GM19023 (cell line): ENCODE measurements around the gene C11orf21.
"Not testable (repeated sequence)": the region's sequence is repeated elsewhere in the genome, so short reads cannot be mapped to it uniquely, and the experiment has no call there.

Source experiments
- ATAC-seq: cut with Tn5 transposase; IDR thresholded peaks from one replicate; pipeline ENCODE4 v1.9.1; 2021; ENCODE audit warnings: mild to moderate bottlenecking, moderate library complexity; ENCODE audit not compliant: unreplicated experiment

The C11orf21 gene

DNA sequence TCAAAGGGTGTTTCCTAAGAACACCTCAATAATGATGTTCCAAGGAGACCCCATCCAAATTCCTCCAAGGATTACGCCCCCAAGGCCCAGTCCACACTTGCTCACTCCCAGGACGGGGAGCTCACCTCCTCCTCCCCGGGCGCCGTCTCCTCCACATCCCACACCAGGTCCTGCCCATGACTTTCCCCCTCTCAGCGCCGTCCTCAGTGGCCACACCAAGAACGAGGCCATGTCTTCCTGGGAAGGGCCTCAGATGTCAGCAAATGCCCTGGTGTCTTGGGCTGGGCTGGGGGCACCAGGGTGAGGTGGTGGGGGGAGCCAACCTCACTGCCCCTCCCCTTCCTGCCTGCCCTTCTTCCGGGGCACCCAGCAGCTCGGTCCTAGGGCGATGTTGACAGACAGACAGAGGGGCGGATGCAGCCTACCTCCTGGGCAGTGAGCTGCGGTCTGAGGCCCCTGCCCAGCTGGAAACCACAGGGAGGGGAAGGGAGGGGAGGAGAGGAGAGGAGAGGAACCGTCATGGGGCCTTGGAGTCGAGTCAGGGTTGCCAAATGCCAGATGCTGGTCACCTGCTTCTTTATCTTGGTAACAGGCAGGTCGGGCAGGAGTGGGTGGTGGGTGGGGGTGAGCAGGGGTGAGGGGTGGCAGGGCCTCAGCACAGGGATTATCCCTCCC is at the start of gene C11orf21, which contains the start of gene TSPAN32:
C11orf21 (minus strand) TSS at position 288 of the 675 bp plus-strand sequence; CDS start at position 178, 110 bp downstream.
TSPAN32 (plus strand) TSS at position 383 of the 675 bp plus-strand sequence; CDS start at position 520, 137 bp downstream.
- no peak for ATAC-seq

- ATAC-seq, result no peak
Observed at GRCh38 chr11:2348986-2349385, 47.3 kb upstream of the C11orf21 start.

- ATAC-seq, result no peak
Observed at GRCh38 chr11:2347308-2347830, 45.7 kb upstream of the C11orf21 start.

DNA sequence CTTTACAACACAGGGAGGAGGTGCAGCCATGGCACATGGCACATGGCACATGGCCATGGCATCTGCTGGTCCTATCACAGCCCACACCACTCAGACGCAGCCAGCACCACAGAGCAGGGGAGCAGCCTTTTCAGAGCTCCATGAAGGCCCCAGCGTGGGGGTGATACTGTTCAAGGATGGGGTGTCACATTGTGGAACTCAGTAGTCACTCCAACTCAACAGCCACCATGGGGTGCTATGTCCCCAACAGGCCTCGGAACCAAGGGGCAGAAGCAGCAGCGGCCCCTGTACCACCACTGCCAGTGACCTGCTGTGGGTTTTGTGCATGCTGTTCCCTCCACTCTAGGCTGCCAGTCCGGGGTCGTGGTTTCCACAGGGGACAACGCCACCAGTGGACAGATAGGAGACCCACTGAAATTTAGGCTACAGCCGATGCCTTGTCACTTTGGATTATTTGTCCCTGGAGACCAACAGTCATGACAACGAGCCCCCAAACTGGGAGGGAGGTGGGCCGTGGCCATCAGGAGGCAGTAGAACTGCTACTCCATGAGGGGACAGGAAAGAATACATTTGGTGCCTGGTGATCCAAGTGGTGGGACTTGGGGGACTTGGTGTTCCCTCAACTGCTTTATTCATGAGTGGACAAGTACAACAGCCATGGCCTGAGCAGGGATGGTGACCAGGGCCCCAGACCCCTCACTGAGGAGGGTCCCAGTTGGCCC is 45.0 kb upstream of the C11orf21 start:
- ATAC-seq, result no peak

- no peak for ATAC-seq
Observed at GRCh38 chr11:2346014-2346413, 44.3 kb upstream of the C11orf21 start.

GRCh38 chr11:2345050-2345449 is 43.3 kb upstream of the C11orf21 start:
- no peak for ATAC-seq

- ATAC-seq, result no peak
Observed at GRCh38 chr11:2343502-2343901, 41.8 kb upstream of the C11orf21 start.

DNA sequence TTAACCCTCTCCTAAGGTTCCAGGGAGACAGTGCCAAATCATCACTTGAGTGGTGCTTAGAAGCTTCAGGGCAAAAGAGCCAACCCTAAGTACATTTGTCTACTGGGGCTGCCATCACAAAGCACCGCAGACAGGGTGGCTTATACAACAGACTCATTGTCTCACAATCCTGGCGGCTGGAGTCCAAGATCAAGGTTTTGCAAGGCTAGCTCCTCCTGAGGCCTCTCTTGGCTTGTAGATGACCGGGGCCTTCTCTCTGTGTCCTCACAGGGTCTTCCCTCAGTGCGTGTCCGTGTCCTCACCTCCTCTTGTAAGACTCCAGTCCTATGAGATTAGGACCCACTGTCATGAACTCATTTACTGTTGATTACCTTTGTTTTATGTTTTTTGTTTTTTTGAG is 41.3 kb upstream of the C11orf21 start:
- no peak for ATAC-seq

- no peak for ATAC-seq
Observed at GRCh38 chr11:2342557-2342956, 40.8 kb upstream of the C11orf21 start.

DNA sequence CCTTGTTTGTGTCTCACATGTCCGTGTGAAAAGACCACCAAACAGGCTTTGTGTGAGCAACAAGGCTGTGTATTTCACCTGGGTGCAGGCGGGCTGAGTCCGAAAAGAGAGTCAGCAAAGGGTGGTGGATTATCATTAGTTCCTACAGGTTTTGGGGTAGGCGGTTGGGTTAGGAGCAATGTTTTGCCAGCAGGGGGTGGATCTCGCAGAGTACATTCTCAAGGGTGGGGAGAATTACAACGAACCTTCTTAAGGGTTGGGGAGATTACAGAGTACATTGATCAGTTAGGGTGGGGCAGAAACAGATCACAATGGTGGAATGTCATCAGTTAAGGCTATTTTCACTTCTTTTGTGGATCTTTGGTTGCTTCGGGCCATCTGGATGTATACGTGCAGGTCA is 37.0 kb upstream of the C11orf21 start:
- ATAC-seq, result not testable (repeated sequence)

GRCh38 chr11:2335286-2335685 is 33.6 kb upstream of the C11orf21 start:
- ATAC-seq, result not testable (repeated sequence)

- not testable (repeated sequence) for ATAC-seq
Observed at GRCh38 chr11:2333486-2334205, 31.9 kb upstream of the C11orf21 start.

- not testable (repeated sequence) for ATAC-seq
Observed at GRCh38 chr11:2332569-2332968, 30.9 kb upstream of the C11orf21 start.

DNA sequence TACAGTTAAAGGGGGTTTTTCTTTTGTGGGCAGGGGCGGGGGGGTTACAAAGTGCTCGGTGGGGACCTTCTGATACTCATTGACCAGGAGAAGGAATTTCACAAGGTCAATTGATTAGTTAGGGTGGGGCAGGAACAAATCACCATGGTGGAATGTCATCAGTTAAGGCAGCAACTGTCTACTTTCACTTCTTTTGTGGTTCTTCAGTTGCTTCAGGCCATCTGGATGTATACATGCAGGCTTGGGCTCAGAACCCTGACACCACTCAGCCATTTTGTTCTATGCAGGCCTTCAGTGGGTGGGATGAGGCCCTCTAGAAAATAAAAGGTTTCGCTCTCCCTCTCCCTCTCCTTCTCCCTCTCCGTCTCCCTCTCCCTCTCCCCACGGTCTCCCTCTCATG is 29.7 kb upstream of the C11orf21 start:
- no peak for ATAC-seq

DNA sequence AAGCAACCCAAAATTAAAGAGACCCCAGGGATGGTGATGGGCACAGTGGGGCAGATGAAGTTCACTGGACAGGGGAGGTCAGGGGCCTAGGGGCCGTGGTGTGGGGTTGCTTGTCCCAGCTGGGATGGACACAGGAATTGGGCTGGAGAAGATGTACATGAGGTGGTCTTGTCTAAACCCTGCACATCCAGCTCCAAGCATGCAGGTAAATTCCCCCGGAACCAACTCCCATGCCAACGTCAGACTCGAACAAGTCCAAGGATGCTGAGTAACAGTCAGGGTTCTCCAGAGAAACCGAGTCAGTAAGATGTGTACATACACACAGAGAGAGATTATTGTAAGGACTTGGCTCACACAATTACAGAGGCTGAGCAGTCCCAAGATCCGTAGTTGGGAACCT is 29.0 kb upstream of the C11orf21 start:
- no peak for ATAC-seq

DNA sequence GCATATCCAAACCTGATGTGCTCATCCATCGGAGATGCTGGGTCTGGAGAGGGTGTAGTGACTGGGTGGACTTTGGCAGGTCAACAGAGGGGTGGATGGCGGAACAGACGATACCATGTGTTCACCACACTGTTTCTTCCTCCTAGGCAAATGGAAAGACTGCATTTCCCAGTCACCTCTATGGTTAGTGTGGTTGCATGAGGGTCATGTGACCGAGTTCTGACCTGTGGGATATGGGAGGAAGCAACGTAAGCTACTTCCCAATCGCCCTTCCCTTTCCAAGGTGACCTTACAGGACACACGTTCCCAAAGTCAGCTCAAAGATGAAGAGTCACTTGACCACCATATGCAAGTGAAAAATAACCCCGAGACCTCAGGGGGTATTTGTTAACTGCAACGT is 27.8 kb upstream of the C11orf21 start:
- no peak for ATAC-seq

GRCh38 chr11:2328656-2329354 is 27.1 kb upstream of the C11orf21 start:
- ATAC-seq, result no peak

DNA sequence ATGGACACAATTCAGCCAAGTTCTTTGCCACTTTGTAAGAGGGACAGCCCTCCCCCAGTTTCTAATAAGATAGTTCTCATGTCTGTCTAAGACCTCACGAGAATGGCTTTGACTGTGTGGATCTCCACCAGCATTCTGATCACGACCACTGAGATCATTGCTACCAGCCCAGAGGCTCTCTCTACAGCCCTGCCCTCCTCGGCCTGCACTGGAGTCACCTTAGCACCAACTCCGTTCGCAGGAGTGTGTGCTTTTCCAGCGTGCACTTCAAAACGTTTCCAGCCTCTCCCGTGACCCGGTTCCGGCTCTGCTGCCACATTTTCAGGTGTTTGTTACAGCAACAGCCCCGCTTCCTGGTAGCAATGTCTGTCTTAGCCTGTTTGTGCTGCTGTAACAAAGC is 26.3 kb upstream of the C11orf21 start:
- no peak for ATAC-seq

DNA sequence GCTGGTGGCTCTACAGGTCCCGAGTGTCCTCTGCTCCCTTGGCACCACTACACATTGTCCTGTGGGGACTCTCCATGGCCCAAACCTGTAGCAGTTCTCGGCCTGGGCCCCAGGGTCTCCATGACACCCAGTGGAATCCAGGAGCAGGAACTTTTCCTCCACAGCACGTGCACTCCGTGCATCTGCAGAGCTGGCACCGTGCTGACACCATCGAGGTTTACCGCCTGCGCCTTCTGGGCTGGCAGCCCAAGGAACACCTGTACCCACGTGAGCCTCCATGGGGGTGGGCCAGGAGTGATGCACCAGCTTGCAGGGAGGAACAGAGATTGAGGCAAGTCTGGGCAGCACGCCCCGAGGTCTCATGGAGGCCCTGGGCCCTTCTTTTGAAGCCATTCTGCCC is 25.3 kb upstream of the C11orf21 start:
- ATAC-seq, result no peak

- no peak for ATAC-seq
Observed at GRCh38 chr11:2325719-2326118, 24.0 kb upstream of the C11orf21 start.

DNA sequence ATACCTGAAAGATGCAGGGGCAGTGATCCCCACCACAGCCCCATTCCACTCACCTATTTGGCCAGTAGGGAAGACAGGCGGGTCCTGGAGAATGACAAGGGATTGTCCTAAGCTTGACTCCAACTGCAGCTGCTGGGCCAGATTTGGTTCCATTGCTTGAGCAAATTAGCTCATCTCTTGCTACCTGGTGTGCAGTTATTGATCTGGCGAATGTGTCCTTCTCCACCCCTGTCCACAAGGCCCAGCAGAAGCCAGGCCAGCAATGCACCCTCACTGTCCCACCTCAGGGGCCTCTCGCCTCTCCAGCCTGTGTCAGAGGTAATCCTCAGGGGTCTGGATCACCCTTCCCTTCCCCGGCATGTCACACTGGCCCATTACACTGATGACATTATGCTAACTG is 23.4 kb upstream of the C11orf21 start:
- ATAC-seq, result no peak
